ENCODE results near the gene ITIH3. TPM values are rescaled to one million over a fixed set of nuclear protein-coding genes. Genes with fewer than 3 reads are reported as not detected.

ITIH3 gene
- total RNA-seq, 6 donors from 2014 or later = 2.1 to 13.5 (median 7.0) TPM

- ATAC-seq (ENCODE audit: low FRiP score in 2 of 2) = no peak
- H3K4me3 ChIP-seq = no peak overlapping the region
- H3K27ac ChIP-seq = no peak overlapping the region
- no peaks in the 10 kb centered on the region for H3K36me3 ChIP-seq
- TF ChIP-seq CTCF (IDR thresholded peaks at IDR 0.05) = no peak
- no peak for TF ChIP-seq POLR2A (IDR thresholded peaks at IDR 0.05)
- no peak for TF ChIP-seq EP300 (IDR thresholded peaks at IDR 0.05)
- TF ChIP-seq POLR2AphosphoS5 (IDR thresholded peaks at IDR 0.05) = no peak
- DNase-seq = no peak
- H3K4me1 ChIP-seq = no peaks in the 10 kb centered on the region
- WGBS, 2 donors = 67 to 86% methylated on average over 4 to 9 of the region's 9 CpGs
- H3K9me3 ChIP-seq = no peaks in the 10 kb centered on the region
- no peaks in the 10 kb centered on the region for H3K27me3 ChIP-seq
These were observed 1.8 kb downstream of the ITIH3 start for GRCh38 chr3:52796411-52796810.

- Histone ChIP-seq H3K4me3 (no peak overlapping the region), H3K27ac (no peak overlapping the region), H3K9me3 (no peaks in the 10 kb centered on the region), H3K36me3 (no peaks in the 10 kb centered on the region), H3K4me1 (no peaks in the 10 kb centered on the region), H3K27me3 (no peaks in the 10 kb centered on the region)
- no peak for ATAC-seq (ENCODE audit: low FRiP score in 2 of 2)
- 73 to 82% methylated on average over 7 to 10 of the region's 10 CpGs for WGBS, 2 donors
- TF ChIP-seq CTCF (IDR thresholded peaks at IDR 0.05) (no peak), POLR2A (IDR thresholded peaks at IDR 0.05) (no peak), POLR2AphosphoS5 (IDR thresholded peaks at IDR 0.05) (no peak), EP300 (IDR thresholded peaks at IDR 0.05) (no peak)
- DNase-seq = no peak
These were observed 3.9 kb downstream of the ITIH3 start for GRCh38 chr3:52798376-52798977.

- no peak overlapping the region for H3K4me3 ChIP-seq
- 68% methylated on average over 7 to 14 of the region's 14 CpGs for WGBS, 2 donors
- DNase-seq (no peak), ATAC-seq (ENCODE audit: low FRiP score in 2 of 2) (peak in 1 of 2 donors; percentile 13)
- no peak overlapping the region for H3K27ac ChIP-seq
- no peaks in the 10 kb centered on the region for H3K9me3 ChIP-seq
- H3K27me3 ChIP-seq = no peaks in the 10 kb centered on the region
- TF ChIP-seq EP300 (IDR thresholded peaks at IDR 0.05) = no peak
- TF ChIP-seq CTCF (IDR thresholded peaks at IDR 0.05) = peak in 1 of 6 experiments; percentile 8
- TF ChIP-seq POLR2A (IDR thresholded peaks at IDR 0.05) = no peak
- TF ChIP-seq POLR2AphosphoS5 (IDR thresholded peaks at IDR 0.05) = no peak
- H3K36me3 ChIP-seq = no peaks in the 10 kb centered on the region
- H3K4me1 ChIP-seq = no peaks in the 10 kb centered on the region
These were observed 4.4 kb downstream of the ITIH3 start for GRCh38 chr3:52798978-52799476.

- no peak for ATAC-seq (ENCODE audit: low FRiP score in 2 of 2)
- Histone ChIP-seq H3K9me3 (no peaks in the 10 kb centered on the region), H3K4me1 (no peaks in the 10 kb centered on the region), H3K27ac (no peak overlapping the region), H3K36me3 (no peaks in the 10 kb centered on the region), H3K27me3 (no peaks in the 10 kb centered on the region), H3K4me3 (no peak overlapping the region)
- TF ChIP-seq POLR2AphosphoS5 (IDR thresholded peaks at IDR 0.05) (no peak), EP300 (IDR thresholded peaks at IDR 0.05) (no peak), POLR2A (IDR thresholded peaks at IDR 0.05) (no peak), CTCF (IDR thresholded peaks at IDR 0.05) (no peak)
- WGBS, 2 donors = 78 to 85% methylated on average over 7 of the region's 7 CpGs
- DNase-seq = no peak
These were observed 5.5 kb downstream of the ITIH3 start for GRCh38 chr3:52800079-52800478.

GRCh38 chr3:52801839-52802238, 7.2 kb downstream of the ITIH3 start:
- no peak for ATAC-seq (ENCODE audit: low FRiP score in 2 of 2)
- no peaks in the 10 kb centered on the region for H3K9me3 ChIP-seq
- WGBS, 2 donors = 61% methylated on average over 5 of the region's 5 CpGs
- no peaks in the 10 kb centered on the region for H3K4me1 ChIP-seq
- no peaks in the 10 kb centered on the region for H3K27me3 ChIP-seq
- no peak overlapping the region for H3K27ac ChIP-seq
- no peaks in the 10 kb centered on the region for H3K36me3 ChIP-seq
- H3K4me3 ChIP-seq = no peak overlapping the region
- DNase-seq = no peak
- TF ChIP-seq POLR2A (IDR thresholded peaks at IDR 0.05) (no peak), EP300 (IDR thresholded peaks at IDR 0.05) (no peak), POLR2AphosphoS5 (IDR thresholded peaks at IDR 0.05) (no peak), CTCF (IDR thresholded peaks at IDR 0.05) (no peak)
